Measurements from ENCODE around the gene CDK14.
A peak's percentile ranks its signal among the peaks of the same experiment; 100 is the strongest.

Gene CDK14

GRCh38 chr7:91240376-91240941 is 644.3 kb downstream of the CDK14 start:
- DNase-seq: peak; percentile 41 to 78 (median 73)

- DNase-seq: no peak
Observed at GRCh38 chr7:91242097-91242844, 646.1 kb downstream of the CDK14 start.

- no peak for DNase-seq
Observed at GRCh38 chr7:91243591-91244301, 647.6 kb downstream of the CDK14 start.

- DNase-seq: no peak
Observed at GRCh38 chr7:91247500-91247899, 651.4 kb downstream of the CDK14 start.

- DNase-seq: peak in 2 of 3 donors; percentile 34 to 36
Observed at GRCh38 chr7:91248996-91249395, 652.9 kb downstream of the CDK14 start.

GRCh38 chr7:91249506-91250233 is 653.5 kb downstream of the CDK14 start:
- DNase-seq: no peak

GRCh38 chr7:91250706-91251105 is 654.6 kb downstream of the CDK14 start:
- DNase-seq: no peak

GRCh38 chr7:91251877-91252276 is 655.8 kb downstream of the CDK14 start:
- no peak for DNase-seq

All from suppressor macrophage treated with lipopolysaccharide for 1 hour (primary cell).